ENCODE results near the gene FUOM. TPM values are rescaled to one million over a fixed set of nuclear protein-coding genes. Genes with fewer than 3 reads are reported as not detected.

FUOM gene
- total and polyA plus RNA-seq, 3 donors from 2014 or later, result 9.5 to 13.6 (median 12.8) TPM

DNA sequence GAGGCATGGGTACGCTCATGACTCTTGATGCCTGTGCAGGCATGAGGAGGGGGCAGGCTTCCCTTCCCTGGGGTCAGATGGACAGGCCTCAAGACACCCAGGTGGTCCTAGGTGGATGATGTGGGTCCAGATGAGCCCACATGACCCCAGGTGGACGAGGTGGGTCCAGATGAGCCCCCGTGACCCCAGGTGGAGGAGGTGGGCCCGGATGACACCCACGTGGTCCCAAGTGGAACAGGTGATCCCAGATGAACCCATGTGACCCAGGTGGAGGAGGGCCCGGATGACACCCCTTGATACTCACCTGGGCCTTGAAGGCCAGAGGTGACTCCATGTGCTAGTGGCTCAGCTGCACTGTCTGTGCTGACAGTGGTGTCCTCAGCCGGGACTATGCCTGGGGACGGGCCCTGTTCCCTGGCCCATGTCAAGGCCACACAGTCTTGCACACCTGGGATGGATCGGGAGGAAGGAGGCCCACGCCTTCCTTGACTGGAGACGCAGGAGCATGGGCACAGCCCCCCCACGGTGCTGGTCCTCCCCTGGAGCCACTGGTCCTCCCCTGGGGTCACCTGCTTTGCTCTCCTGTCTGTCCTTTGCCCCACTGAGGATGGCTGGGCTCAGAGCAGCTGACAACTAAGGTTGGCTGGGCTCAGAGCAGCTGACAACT is 7.4 kb downstream of the FUOM start:
- no peaks in the 10 kb centered on the region for H3K27me3 ChIP-seq
- no peaks in the 10 kb centered on the region for H3K9me3 ChIP-seq
- H3K4me3 ChIP-seq, result no peak overlapping the region
- no peak for DNase-seq
- H3K4me1 ChIP-seq, result no peaks in the 10 kb centered on the region
- 70 to 72% methylated on average over 2 to 12 of the region's 12 CpGs for WGBS, 2 donors
- intact Hi-C loops (cut with DNase I; ENCODE audit: low total_unique reads), result no loop called here
- H3K36me3 ChIP-seq (ENCODE audit: low read depth, missing control alignments), result no peaks in the 10 kb centered on the region
- TF ChIP-seq POLR2A (IDR thresholded peaks at IDR 0.05), result no peak
- TF ChIP-seq, protein P1, sequence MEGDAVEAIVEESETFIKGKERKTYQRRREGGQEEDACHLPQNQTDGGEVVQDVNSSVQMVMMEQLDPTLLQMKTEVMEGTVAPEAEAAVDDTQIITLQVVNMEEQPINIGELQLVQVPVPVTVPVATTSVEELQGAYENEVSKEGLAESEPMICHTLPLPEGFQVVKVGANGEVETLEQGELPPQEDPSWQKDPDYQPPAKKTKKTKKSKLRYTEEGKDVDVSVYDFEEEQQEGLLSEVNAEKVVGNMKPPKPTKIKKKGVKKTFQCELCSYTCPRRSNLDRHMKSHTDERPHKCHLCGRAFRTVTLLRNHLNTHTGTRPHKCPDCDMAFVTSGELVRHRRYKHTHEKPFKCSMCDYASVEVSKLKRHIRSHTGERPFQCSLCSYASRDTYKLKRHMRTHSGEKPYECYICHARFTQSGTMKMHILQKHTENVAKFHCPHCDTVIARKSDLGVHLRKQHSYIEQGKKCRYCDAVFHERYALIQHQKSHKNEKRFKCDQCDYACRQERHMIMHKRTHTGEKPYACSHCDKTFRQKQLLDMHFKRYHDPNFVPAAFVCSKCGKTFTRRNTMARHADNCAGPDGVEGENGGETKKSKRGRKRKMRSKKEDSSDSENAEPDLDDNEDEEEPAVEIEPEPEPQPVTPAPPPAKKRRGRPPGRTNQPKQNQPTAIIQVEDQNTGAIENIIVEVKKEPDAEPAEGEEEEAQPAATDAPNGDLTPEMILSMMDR (IDR thresholded peaks at IDR 0.05), result no peak
- no peak overlapping the region for H3K27ac ChIP-seq

DNA sequence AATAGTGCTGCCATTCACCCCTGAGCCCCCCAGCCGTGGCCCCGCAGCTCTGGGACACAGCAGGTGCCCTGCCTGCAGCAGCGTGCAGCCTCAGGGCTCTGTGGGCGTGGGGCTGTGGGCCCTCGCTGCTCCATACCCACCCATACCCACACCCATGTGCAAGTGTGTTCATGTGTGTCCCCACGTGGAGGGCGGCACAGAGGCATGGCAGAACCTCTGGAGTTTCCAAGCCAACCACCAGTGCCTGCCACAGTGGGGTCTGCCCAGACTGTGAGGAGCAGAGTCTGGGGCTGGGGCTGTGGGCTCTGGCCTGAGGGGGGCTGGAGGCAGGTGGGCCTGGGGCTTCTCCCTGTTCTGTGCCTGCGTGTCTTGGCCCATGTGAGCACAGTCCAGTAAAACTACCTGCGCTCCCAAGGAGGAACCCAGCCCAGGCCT is 8.2 kb downstream of the FUOM start:
- intact Hi-C loops (cut with DNase I; ENCODE audit: low total_unique reads), result no loop called here
- no peaks in the 10 kb centered on the region for H3K9me3 ChIP-seq
- no peak overlapping the region for H3K4me3 ChIP-seq
- TF ChIP-seq, protein P1 (IDR thresholded peaks at IDR 0.05), result no peak
- TF ChIP-seq POLR2A (IDR thresholded peaks at IDR 0.05), result no peak
- no peaks in the 10 kb centered on the region for H3K27me3 ChIP-seq
- 86 to 92% methylated on average over 6 to 9 of the region's 9 CpGs for WGBS, 2 donors
- H3K36me3 ChIP-seq (ENCODE audit: low read depth, missing control alignments), result no peaks in the 10 kb centered on the region
- H3K4me1 ChIP-seq, result no peaks in the 10 kb centered on the region
- no peak for DNase-seq
- no peak overlapping the region for H3K27ac ChIP-seq

DNA sequence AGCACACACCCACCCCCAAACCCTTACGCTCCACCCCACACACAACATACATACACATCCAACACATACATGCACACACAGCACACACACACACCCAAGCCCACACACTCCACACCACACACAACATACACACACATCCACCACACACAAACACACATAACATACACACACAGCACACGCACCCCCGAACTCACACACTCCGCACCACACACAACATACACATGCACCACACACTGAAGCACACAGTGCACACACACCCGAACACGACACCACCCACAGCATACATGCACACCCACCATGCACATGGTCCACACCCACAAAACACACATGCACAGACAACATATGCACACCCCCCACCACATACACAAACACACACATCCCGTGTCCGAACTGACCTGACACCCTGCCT is 8.7 kb downstream of the FUOM start:
- Histone ChIP-seq H3K4me3 (no peak overlapping the region), H3K9me3 (no peaks in the 10 kb centered on the region), H3K4me1 (no peaks in the 10 kb centered on the region), H3K27ac (no peak overlapping the region), H3K36me3 (ENCODE audit: low read depth, missing control alignments) (no peaks in the 10 kb centered on the region), H3K27me3 (no peaks in the 10 kb centered on the region)
- intact Hi-C loops (cut with DNase I; ENCODE audit: low total_unique reads), result no loop called here
- TF ChIP-seq POLR2A (IDR thresholded peaks at IDR 0.05), result no peak
- TF ChIP-seq, protein P1 (IDR thresholded peaks at IDR 0.05), result no peak
- 86 to 93% methylated on average over 8 of the region's 8 CpGs for WGBS, 2 donors
- no peak for DNase-seq

DNA sequence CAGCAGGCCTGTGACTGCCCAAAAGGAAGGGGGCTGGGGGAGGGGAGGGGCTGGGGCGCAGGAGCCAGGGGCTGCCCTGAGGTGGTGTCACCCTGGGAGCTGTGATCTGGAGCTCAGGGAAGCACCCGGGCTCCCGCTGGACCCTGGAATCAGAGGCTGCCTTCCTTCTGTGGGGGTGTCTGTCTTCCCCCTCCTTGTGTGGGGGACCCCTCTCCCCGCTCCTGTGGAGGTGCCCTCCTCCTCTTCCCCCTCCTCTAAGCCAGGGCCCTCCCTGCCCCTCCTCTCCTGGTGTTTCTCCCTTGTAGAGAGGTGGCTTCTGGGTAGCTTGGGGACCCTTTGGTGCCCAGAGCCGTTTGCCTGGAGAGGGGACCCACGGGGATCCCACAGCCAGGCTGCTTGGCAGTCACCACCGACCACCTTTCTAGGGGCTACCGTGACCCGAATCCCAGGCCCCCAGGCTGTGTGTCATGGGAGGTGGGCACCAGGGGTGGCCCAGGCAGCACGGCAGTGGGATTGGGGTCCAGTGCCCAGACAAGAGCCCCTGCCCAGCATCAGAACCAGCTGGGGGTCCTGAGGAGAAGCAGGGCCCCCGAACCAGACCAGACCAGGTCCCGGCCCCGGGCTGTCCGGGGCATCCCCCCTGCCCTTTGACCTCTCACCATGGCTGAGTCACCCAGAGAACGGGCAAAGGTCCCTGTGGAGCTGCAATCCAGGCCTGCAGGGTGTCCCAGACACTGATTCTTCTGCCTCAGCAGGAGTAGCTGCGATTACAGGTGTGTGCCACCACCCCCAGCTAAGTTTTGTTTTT is 9.9 kb downstream of the FUOM start:
- Histone ChIP-seq H3K27ac (no peak overlapping the region), H3K4me1 (no peaks in the 10 kb centered on the region), H3K36me3 (ENCODE audit: low read depth, missing control alignments) (no peaks in the 10 kb centered on the region), H3K27me3 (no peaks in the 10 kb centered on the region), H3K4me3 (no peak overlapping the region), H3K9me3 (no peaks in the 10 kb centered on the region)
- DNase-seq, result no peak
- no peak for TF ChIP-seq POLR2A (IDR thresholded peaks at IDR 0.05)
- TF ChIP-seq, protein P1 (IDR thresholded peaks at IDR 0.05), result no peak
- intact Hi-C loops (cut with DNase I; ENCODE audit: low total_unique reads), result no loop called here
- 63 to 73% methylated on average over 9 to 16 of the region's 16 CpGs for WGBS, 2 donors

Data from testis (tissue), 3 donors.